Erythroblast (primary cell): ENCODE measurements around the gene NT5M.

Experiments used
- GATA1 ChIP-seq: IDR thresholded peaks from 2 replicates; pipeline ENCODE4 v1.6.1; 2011; ENCODE audit warnings: low read depth, mild to moderate bottlenecking, control low read depth, low read length, moderate library complexity
- POLR2A ChIP-seq: IDR thresholded peaks from 2 replicates; pipeline ENCODE4 v1.6.1; 2011; ENCODE audit warnings: mild to moderate bottlenecking, low read length

DNA sequence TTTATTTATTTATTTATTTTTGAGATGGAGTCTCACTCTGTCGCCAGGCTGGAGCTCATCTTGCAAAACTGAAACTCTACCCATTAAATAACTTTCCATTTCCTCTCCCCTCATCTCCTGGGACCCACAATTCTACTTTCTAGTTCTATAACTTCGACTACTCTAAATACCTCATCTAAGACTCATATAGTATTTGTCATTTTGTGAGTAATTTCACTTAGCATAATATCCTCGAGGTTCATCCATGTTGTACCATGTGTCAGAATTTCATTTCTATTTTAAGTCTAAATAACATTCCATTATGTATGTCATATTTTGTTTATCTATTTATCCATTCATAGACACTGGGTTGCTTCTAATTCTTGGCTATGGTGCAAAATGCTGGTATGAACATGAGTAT, 5.1 kb upstream of the NT5M start:
- TF ChIP-seq POLR2A (no peak), GATA1 (no peak)
